GM19099 (cell line): ENCODE results near the gene RFT1.

ENCODE experiments used
- POLR2A ChIP-seq: IDR thresholded peaks from 3 replicates; pipeline ENCODE4 v1.6.1; 2011; ENCODE audit warnings: low read depth; ENCODE audit not compliant: insufficient read length; ENCODE audit errors: extremely low read depth

Gene RFT1

GRCh38 chr3:53056442-53056841 lies 73.8 kb downstream of the RFT1 start:
- no peak for TF ChIP-seq POLR2A

GRCh38 chr3:53051929-53052328 lies 78.3 kb downstream of the RFT1 start:
- no peak for TF ChIP-seq POLR2A

DNA sequence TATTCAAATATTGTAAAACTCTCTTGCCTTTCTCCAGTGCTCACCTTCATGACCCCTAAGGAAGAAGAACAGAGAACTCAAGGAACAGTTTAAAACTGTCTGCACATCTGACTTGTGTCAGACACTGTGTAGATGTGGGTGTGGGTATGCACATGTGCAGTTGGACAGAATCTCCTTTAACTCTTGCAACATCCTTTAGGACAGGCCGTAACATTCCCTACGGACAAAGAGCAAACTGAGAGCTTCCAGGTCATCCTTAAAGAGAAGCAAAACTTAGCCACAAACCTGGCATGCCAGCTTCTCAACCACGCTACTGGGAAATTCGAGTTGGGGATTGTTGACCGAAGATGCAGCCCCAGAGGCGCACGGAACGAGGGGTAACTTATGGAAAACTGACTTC lies 80.2 kb downstream of the RFT1 start:
- no peak for TF ChIP-seq POLR2A

- no peak for TF ChIP-seq POLR2A
These were observed 83.8 kb downstream of the RFT1 start for GRCh38 chr3:53046171-53047170.

GRCh38 chr3:53045518-53046170 lies 84.6 kb downstream of the RFT1 start, which contains the start of gene SFMBT1:
Gene SFMBT1, minus strand, starts transcription at chr3:53046073. Its CDS starts 76,945 bp downstream, at chr3:52969128.
- TF ChIP-seq POLR2A, result peak; percentile 48

- peak; percentile 53 for TF ChIP-seq POLR2A
These were observed 85.3 kb downstream of the RFT1 start for GRCh38 chr3:53044711-53045517.

DNA sequence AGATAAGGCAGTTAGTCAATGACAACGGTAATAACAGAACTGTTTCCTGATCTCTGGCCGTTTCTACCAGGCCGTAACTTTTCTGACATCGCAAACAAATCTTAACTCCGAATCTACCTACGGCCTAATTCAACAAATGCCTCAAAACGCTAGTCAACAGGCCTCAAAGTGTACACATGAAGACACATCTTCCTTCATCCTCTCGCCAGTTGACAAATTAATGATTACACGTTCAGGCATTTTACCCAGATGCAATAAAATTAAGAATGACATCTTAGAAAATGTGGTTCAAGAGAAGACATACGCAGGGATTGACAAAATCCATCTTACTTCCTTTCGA lies 85.9 kb downstream of the RFT1 start:
- no peak for TF ChIP-seq POLR2A

DNA sequence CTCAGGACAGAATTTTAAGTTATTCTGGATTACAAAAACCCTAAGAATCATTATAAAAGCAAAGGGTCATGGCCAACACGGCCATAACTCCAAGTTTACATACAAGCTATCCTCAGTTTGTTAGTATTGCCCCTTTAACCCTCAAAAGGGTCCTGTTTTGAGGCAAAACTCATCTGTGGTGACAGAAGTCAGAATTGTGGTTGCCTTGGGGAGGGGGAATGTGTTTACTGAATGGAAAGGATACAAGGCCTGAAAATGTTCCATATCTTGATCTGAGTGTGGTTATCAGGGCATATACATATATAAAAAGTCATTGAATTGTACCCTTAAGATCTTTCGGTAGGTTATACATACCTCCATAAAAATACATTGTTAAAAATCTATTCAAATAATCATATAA lies 86.5 kb downstream of the RFT1 start:
- no peak for TF ChIP-seq POLR2A

DNA sequence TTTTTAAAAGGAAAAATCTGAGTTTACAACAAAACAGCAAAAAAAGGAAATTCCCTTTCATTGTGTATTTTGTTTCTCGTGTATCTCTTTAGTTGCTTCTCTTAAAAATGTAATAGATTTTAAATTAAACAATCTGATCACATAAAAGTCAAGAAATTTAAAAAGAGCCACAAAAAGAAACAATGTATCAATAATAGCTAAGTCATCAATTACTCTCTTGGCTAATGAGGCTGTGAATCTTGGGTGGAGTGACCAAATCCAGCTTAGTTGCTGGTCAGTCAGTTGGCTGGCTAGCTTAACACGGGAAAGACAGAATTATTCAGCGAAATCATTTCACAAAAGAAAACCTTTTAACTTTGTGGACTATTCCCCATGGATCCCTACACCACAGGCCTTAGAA lies 87.6 kb downstream of the RFT1 start:
- no peak for TF ChIP-seq POLR2A

- no peak for TF ChIP-seq POLR2A
These were observed 89.8 kb downstream of the RFT1 start for GRCh38 chr3:53040351-53040820.

- TF ChIP-seq POLR2A, result no peak
These were observed 90.9 kb downstream of the RFT1 start for GRCh38 chr3:53039376-53039752.

DNA sequence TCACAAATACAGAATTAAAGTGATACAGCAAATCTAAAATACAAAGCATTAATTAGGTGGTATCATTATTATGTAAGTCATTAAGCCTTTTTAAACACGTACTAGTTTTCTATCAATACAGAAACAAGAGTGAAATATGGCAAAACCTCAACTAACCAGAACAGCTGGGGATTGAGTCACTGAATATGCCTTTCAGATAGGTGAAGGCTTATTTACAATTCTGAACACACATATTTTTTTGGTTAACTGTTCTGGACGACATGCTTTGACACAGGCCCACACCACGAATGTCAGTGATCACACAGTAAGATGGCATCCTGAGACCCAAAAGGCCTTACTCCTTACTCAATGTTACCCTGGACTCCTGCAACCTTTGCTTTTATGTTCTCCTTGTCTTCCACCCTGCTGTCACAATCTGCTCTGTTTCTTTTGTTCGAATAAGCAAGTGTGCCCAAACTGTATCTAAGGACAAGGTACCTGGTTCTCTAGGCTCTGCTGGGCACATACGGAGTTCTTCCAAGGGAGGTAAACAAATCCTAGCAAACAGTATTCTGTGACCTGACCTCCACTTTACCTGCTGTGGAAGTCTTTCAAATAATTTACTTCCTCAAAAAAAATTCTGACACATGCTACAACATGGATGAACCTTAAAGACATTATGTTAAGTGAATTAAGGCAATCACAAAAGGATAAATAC lies 91.4 kb downstream of the RFT1 start:
- TF ChIP-seq POLR2A, result no peak
